ENCODE results near the gene PRRX2.

PRRX2 gene

DNA sequence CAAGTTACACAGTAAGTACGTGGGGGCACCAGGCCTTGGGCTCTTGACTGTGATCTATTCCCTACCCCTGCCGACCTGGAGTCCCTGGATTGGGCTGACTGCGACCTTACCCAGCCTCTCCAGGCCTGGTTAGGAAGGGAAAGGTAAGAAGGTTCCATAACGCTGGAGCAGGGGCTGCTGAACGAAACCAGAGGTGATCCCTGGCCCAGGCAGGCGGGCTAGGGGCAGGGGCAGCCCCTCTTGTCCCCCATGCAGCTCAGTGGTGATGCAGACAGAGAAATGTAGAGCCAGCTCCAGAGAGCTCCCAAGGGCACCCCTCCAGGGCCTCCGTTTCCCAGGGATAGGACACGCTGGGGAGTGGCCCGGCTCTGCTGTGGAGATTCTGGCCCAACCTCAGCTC is 14.1 kb downstream of the PRRX2 start:
- DNase-seq (ENCODE audit: low spot score): no peak

DNA sequence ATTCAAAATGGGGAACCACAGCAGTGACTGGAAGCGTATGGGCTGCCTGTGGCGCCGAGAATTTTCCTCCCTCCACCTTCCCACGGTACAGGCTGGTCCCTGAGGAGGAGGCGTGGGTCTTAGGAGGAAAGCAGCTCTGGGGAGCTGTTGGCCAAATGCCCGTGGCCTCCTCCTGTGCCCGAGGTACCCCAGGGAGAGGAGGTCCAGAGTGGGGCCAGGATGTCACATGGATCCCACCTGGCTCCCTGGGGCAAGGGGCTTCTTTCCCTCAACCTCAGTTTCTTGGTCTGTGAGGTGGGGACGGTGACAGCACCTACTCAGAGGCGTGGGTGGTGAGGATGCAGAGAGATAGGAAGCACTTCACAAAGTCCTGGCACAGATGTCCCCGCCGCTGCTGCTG is 16.5 kb downstream of the PRRX2 start:
- no peak for DNase-seq (ENCODE audit: low spot score)

DNA sequence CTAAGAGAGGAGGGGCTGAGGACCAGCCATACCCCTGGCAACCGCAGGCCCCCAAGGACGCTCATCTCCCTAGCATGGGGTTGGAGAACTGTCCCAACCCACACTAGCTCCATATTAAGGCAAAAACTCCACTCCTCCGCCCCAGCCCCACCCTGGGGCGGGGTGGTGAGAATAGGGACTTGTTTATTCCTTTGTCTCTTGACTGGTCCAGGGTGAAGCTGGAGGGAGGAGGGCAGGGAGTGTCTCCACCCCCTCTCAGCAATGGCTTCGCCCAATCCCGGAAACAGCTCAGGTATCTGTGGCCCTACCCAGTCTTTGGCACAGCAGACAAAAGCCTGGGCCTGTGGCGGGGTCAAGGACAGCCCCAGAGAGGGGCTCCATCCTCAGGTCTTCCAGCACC is 16.9 kb downstream of the PRRX2 start:
- DNase-seq (ENCODE audit: low spot score): no peak

DNA sequence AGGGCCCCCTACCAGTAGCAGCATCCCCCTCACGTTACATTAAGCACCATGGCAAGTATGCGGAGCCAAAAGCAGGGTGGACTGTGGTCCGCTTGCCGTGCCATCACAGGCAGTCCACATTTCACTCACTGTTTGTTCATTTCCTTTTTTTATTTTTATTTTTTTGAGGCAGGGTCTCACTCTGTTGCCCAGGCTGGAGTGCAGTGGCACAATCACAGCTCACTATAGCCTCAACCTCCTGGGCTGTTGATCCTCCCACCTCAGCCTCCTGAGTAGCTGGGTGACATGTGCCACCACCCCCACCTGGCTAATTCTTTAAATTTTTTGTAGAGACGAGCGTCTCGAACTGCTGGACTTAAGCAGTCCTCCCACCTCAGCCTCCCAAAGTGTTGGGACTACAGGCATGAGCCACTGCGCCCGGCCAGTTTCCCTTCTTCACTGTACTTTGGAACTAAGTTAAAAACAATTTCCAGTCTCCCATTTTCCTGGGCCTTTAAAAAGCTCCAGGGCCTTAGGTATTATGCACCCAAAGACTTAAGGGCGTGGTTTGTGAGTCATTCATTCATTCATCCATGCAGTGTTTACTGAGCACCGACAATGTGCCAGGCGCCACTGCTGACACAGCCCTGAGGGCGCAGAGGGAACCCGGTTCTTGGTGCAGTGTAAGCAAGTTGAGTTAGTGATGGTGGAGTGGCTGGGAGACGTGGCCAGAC is 19.9 kb downstream of the PRRX2 start:
- peak; percentile 63 for DNase-seq (ENCODE audit: low spot score)

DNA sequence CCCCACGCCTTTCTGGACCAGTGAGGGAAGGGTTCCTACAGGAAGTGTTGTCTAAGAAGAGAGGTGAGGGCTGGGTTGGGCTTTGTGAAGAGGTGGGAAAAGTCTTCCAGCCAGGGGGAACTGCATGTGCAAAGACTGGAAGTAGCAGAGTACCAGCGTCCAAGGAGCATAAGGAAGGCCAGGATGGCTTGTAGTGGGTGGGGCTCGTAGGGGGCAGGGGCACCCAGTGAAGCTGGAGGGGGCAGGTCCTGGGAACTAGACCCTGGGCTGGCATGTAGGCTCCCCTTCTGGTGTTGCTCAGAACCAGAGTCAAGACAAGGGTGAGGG is 20.4 kb downstream of the PRRX2 start:
- DNase-seq (ENCODE audit: low spot score): no peak

DNA sequence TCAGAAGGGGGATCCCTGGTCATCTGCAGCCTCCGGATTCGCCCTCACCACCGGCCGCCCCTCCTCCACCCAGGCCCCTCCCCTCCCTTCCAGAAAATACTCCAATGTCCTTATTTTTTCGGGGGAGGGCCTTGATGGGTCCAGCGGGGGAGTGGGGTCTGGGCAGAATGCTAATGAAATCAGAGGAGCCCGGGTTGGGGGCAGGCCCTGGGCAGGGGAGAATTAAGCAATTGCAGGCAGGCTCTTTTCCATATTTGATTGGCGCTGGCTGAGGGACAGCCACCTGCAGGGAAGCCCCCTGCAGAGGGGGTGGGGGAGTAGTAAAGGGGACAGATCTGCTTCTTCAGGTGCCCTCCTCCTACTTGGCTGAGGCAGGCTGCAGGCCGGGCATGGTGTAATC is 21.3 kb downstream of the PRRX2 start:
- no peak for DNase-seq (ENCODE audit: low spot score)

DNA sequence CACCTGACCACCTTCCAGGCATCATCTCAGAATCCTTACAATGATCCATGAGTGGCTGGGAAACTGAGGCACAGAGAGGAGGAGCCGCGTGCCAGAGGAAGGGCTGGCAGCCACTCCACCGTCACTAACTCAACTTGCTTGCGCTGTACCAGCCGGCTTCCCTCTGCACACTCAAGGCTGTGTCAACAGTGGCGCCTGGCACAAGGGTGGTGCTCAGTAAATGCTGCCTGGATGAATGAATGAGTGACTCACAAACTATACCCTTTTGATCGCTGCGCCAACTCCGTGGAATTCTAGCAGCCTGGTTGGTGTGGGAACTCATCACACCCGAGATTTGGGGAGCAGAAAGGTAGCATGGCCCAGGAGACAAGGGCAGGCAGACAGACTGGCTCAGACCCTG is 21.9 kb downstream of the PRRX2 start:
- no peak for DNase-seq (ENCODE audit: low spot score)

DNA sequence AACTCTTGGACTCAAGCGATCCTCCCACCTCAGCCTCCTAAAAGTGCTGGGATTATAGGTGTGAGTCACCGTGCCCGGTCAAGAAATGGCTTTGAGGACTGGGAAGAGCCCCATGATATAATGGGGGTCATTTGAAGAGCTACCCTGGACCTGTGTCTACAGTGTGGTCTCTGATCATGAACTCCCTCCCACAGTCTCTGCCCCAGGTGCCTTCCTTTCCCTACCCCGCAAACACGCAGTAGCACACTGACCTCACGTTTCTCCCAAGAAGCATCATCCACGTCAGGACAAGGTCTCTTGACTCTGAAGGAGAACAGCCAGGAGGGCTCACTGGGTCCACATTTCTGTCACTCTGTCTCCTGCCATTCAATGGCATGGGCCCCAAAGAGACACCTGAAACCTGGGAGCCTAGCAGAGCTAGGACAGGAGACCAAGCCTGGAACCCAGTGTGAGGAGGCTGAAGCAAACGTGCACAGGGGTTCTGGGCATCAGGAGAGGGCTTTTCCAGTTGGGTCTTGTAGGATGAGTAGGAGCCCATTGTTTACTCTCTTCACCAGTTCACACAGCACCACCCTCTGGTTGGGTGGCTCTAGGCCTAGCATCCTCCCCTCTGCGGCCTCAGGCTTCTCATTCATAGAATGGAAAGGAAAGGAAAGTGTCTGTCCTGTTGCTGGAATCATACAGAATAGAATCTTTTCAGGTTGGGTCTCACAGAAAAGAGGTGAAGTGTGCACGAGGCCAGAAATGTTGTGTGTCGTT is 23.0 kb downstream of the PRRX2 start:
- DNase-seq (ENCODE audit: low spot score): no peak

DNA sequence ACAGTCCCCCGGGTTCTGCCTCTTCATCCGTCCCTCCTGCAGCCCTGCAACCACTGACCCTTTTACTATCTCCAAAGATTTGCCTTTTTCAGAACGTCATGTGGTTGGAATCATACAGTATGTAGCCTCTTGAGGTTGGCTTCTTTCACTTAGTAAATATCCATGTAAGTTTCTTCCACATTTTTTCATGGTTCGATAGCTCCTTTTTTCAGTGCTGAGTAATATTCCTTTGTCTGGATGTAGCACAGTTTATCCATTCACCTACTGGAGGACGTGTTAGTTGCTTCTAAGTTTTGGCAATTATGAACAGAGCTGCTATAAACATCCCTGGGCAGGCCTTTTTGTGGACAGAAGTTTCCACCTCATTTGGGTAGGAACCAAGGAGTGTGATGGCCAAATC is 27.1 kb downstream of the PRRX2 start:
- DNase-seq (ENCODE audit: low spot score): no peak

DNA sequence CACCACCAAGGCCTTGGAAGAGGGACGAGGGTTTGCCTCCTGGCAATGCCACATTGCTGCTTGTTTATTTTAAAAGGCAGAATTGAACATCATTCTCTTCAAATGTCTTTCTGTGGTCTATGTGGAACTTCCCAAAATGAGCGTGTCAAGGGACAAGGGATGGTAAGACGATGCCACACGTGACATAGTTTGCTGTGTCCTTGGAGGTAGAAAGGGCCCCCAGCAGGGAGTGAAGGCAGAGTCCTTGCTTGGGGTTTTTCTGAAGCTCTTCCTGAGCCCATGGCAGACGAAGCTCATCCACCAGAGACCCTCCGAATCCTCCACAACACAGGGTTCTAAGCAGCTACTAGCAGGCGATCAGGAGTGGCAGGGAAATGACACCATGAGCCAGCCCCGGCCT is 28.3 kb downstream of the PRRX2 start:
- no peak for DNase-seq (ENCODE audit: low spot score)

DNA sequence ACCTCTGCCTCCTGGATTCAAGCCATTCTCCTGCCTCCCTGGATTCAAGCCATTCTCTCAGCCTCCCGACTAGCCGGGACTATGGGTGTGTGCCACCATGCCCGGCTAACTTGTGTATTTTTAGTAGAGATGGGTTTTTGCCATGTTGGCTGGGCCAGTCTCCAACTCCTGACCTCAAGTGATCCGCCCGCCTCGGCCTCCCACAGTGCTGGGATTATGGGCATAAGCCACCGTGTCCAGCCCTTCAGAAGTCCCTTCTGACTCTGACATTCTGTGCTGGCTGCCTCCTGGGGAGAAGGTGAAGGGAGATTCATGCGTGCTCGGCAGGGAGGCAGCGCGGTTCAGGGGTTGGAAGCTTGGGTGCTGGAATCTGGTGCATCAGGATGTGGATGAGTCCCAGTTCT is 28.8 kb downstream of the PRRX2 start:
- DNase-seq (ENCODE audit: low spot score): no peak

DNA sequence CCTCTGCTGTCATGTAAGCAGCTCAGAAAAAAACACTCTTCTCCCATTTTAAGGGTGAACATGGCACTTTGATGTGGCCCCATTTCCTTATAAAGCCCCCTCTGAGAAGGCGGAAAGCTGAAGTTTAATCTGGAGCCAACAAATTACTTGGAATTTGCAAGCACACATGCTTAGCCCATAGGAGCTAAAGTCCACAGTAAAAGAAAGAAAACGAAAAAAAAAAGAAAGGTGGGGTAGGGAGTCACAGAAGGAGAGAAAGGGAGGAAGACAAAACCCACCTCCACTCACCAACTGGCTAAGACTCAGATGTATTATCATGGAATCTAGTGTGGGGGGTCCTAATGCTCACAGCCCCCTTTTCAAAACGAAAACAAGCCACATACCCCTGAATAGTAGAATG is 30.4 kb downstream of the PRRX2 start:
- DNase-seq (ENCODE audit: low spot score): no peak

DNA sequence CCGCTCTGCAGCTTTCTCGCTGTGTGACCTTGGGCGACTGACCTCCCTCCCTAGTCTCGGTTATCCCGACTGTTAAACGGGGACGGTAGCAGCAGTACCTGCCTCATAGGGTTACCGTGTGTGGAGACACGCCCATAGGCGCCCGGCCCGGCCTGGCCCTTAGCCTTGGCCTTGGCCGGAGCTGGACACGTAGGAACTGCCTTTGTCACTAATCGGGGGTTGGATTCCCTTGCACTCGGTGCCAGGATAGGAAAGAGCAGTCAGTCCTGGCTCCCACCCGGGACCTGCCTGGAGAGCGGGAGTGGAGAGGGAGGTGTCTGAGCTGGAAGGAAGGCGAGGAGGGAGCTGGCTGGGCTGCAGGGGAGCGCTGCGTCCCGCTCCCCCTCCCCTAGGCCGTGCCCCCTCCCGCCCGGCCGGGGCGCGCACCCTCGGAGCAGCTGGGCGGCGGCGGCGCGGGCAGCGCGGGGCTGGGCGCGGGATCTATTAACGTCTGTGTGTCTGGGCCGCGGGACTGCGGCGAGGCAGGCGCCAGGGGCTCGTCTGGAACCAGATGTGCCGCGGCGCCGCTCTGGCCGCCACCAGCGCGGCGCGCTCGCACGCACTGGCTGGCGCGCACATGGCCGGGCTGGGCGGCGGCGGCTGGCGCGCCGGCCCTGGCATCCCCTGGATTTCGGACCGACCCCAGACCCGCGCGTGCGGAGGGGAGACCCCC is 31.7 kb downstream of the PRRX2 start:
- DNase-seq (ENCODE audit: low spot score): peak; percentile 93

DNA sequence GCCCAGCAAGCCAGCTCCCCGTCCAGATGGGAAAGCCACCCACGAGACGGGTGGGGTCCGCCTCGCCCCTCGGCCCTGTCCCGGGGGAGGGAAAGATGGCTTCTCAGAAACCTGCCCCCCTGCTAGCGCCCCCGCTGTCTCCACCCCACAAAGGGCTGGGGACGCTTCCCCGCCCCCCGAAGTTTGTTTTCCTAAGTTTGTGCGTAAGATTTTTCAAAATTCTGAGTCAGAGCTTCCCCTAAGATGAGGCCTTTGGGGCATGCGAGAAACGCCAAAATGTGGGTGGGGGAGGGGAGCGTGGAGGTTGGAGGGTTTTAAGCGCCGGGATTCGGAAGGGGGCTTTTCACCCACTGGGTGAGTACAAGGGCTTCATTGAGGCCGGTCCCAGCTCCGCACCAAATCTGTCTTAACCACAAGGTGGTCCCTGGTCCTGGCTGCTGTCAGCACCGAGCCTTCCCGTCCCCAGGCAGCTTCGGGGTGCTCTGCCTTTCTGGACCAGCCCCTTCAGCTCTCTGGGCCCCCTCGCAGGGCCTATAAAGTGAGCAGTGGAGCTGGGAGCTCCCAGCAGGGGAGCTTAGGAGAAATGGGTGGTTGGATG is 32.3 kb downstream of the PRRX2 start:
- peak; percentile 85 for DNase-seq (ENCODE audit: low spot score)

DNA sequence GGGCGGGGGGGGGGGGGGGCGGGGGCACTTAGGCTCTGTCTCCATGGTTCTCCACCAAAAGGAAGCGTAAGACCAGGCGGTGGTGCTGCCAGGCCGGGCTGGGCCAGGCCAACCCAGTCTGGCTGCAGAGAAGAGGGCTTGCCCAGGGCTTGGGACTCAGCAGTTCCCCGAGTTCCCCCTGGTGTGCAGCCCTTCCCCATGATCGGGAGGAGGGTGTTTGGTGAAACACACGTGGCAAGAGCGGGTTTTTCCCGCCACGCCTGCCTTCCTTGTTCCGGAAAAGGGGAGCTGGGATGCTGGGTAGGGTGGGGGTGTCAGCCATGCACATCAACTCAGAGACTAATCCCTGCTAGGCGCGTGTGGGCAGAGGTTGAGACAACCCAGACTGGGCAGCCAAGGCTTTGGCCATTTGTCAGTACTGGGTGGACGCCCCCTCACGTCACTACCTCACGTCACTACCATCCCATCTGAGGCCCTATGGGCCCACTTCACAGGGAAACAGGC is 32.9 kb downstream of the PRRX2 start:
- peak; percentile 82 for DNase-seq (ENCODE audit: low spot score)

DNA sequence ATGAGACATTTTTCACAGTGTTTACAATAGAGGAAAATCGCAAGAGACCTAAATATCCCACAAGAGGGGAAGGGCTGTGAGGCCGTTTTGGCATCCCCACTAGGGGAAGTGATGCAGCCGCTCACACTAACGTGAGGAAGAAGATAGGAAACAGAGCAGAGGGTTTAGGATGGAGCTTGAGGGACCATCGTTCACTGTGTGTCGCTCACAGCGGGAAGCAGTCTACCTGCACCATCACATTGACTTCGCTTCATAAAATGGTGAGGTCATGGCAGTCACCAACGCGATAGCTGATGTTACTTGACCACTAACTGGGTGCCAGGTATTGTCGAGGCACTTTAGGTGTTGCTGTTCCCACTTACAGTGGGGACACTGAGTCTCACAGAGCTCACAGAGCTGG is 35.6 kb downstream of the PRRX2 start:
- no peak for DNase-seq (ENCODE audit: low spot score)

DNA sequence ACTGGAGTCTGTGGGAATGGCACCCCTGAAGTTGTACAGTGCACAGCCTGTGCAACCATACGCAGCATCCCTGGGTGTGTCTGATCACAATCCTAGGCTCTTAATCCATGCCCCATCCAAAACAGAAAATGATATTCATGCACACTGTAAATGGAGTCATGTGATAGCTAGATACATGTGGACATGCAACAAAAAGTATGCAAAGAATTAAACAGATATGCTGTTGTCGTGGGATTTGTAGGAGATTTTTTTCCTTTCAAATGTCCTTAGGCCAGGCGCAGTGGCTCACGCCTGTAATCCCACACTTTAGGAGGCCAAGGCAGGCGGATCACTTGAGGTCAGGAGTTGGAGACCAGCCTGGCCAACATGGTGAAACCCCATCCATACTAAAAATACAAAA is 36.1 kb downstream of the PRRX2 start:
- DNase-seq (ENCODE audit: low spot score): no peak

DNA sequence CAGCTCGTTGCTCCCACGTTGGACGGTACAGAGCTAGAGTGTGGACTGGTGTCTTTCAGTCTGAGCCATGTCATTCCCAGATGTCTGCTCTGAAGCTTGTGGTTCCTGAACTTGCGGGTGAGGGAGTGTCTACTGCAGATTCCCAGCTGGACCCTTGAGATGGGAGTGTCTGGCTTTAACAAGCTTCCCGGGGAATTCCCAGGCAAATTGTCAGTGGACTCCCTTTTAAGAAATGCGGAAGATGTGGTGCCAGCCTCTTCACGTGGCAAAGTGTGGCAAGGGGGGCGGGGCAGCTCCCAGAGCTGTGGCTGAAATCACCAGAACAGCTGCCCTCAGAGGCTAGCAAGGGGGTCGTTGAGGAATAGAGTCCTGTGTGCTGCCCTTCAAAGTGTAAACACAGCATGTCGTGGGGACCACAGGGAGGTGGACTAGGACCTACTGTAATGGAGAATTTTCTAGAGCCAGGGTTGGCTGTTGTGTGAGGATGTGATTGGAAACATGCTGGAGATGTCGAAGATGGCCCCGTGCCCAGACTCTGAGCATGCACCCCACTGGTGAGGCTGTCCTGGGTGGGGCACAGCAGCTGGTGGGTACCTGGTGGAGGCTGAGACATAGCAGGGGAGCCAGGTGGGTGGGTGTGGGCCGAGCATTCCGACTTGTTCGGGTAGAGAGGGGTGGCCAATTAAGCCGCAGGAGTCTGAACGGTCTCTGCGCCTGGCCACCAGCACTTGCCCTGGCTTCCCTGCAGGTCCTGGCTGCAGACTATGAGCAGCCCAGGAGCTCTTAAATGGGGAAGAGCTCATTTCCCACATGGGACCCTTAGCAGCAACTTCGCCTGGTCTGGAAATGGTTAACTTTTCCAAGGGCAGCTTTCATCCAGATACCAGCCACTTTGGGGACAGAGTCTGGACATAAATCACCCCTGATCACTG is 37.4 kb downstream of the PRRX2 start:
- peak; percentile 88 for DNase-seq (ENCODE audit: low spot score)

DNA sequence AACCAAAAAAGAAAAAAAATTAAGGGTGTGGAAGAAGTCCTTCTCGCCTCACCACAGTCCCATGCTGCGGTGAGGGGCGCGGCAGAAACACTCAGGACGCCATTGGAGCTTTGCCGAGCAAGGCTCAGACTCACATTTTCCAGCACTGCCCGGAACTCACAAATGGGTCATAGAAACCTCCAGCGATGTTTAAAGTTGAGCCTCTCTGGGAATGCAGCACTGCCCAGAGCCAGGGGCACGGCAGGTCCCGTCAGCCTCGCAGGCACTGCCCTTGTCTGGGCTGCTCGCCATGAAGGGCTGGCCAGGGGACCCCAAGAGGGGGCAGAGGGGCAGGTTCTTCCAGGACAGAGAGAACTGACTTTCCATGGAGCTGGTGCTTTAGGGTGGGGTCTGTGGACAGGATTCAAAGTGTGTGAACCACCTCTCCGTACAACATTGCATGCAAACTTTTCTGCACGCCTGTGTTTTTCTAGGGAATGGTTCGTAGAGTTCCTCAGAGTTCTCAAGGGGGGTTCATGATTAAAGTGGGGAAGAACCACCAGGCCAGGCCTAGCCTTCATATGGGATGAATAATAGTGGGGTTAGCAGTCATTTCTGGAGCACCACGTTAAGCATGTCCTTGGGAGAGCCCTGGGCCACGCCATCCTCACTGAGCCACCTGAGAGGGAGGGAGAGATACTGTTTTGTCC is 38.4 kb downstream of the PRRX2 start:
- peak; percentile 85 for DNase-seq (ENCODE audit: low spot score)

DNA sequence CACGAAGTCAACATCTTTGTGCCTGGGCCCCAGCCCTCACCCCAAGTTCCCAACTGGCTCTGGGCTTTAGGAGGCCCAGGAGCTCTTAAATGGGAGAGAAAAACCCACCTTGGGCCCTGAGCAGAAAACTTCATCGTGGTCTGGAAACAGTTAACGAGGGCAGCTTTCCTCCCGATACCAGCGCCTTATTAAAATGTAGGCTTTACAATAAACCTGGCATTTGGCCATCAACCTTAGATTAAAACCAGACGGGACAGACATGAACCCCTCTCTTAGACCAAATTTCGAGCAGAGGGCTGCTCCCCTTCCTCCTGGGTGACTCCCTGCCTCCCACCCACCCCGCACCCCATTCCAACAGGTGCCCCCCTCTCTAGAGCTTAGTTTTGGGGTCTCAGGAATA is 39.4 kb downstream of the PRRX2 start:
- no peak for DNase-seq (ENCODE audit: low spot score)

DNA sequence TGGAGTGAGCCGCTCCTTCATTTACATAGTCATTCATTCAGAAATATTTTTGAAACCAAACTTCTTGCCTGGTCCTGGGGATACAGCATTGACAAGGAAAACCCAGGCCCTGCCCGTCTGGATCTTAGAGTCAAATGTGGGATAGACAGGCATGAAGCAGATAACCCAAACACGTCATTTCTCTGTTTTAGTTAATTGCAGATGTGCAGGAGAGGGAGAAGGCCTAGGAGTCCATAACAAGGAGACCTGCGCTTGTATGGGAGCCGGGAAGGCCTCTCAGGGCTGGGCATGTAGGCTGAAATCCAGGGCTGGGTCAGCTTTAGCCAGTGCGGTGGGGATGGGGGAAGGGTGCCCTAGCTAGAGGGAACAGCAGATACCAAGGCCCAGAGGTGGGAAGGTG is 43.3 kb downstream of the PRRX2 start:
- peak; percentile 40 for DNase-seq (ENCODE audit: low spot score)
